Measurements from ENCODE around the gene TFPI2. TPM values are rescaled to one million over a fixed set of nuclear protein-coding genes. Genes with fewer than 3 reads are reported as not detected.

Gene TFPI2
- total RNA-seq, 4 donors from 2014 or later, result 0.40 to 1.4 TPM; not detected in 2

- no peaks in the 10 kb centered on the region for H3K9me3 ChIP-seq
- H3K4me1 ChIP-seq, result no peaks in the 10 kb centered on the region
- H3K36me3 ChIP-seq, result no peaks in the 10 kb centered on the region
- no peaks in the 10 kb centered on the region for H3K27me3 ChIP-seq
- no peak overlapping the region for H3K27ac ChIP-seq
- TF ChIP-seq, protein P1, sequence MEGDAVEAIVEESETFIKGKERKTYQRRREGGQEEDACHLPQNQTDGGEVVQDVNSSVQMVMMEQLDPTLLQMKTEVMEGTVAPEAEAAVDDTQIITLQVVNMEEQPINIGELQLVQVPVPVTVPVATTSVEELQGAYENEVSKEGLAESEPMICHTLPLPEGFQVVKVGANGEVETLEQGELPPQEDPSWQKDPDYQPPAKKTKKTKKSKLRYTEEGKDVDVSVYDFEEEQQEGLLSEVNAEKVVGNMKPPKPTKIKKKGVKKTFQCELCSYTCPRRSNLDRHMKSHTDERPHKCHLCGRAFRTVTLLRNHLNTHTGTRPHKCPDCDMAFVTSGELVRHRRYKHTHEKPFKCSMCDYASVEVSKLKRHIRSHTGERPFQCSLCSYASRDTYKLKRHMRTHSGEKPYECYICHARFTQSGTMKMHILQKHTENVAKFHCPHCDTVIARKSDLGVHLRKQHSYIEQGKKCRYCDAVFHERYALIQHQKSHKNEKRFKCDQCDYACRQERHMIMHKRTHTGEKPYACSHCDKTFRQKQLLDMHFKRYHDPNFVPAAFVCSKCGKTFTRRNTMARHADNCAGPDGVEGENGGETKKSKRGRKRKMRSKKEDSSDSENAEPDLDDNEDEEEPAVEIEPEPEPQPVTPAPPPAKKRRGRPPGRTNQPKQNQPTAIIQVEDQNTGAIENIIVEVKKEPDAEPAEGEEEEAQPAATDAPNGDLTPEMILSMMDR (IDR thresholded peaks at IDR 0.05), result peak; percentile 37 to 71 (median 56)
- no peak for TF ChIP-seq POLR2A (IDR thresholded peaks at IDR 0.05)
- DNase-seq, result peak in 1 of 3 donors; percentile 51
- no peak overlapping the region for H3K4me3 ChIP-seq
Measured at GRCh38 chr7:93902777-93903423, 12.3 kb upstream of the TFPI2 start.

- Histone ChIP-seq H3K27ac (no peak overlapping the region), H3K4me3 (no peak overlapping the region), H3K27me3 (no peaks in the 10 kb centered on the region), H3K4me1 (no peaks in the 10 kb centered on the region), H3K36me3 (no peaks in the 10 kb centered on the region), H3K9me3 (no peaks in the 10 kb centered on the region)
- DNase-seq, result no peak
- TF ChIP-seq POLR2A (IDR thresholded peaks at IDR 0.05), result no peak
- TF ChIP-seq, protein P1 (IDR thresholded peaks at IDR 0.05), result no peak
Measured at GRCh38 chr7:93897680-93898079, 7.1 kb upstream of the TFPI2 start.

DNA sequence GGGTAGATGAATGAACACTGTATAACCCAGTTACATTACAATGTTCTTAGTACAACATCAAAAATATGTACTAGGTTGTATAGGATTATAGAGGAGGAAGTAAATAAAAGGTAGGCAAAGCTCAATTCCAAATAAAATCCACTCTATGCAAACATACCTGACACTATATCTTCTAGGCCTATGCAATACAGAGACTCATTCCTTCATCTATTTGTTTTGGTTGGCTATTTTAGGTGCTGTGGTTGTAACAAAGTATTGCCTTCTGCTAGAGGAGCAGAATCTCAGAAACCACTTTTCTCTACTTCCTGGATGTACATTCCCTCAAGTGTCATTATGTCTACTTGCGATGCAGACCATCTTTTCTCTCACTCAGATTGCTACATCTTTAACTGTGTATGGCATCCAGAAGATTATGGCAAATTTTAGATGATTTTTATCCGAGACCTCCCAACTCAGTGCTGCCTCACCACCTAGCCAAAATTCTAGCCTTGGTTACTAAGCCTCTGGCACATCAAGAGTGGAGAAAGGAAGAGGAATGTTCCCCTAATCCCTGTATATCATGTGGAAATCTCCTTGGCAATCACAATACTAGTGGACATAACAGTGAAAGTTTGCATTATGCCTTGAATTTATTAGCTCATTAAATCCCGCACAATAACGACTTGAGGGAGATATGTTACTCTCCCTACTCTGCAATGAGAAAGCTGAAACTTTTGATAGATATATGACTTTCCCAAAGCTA lies 5.5 kb upstream of the TFPI2 start:
- H3K9me3 ChIP-seq, result no peaks in the 10 kb centered on the region
- no peak for DNase-seq
- no peak overlapping the region for H3K4me3 ChIP-seq
- H3K4me1 ChIP-seq, result no peaks in the 10 kb centered on the region
- no peaks in the 10 kb centered on the region for H3K36me3 ChIP-seq
- TF ChIP-seq, protein P1 (IDR thresholded peaks at IDR 0.05), result no peak
- TF ChIP-seq POLR2A (IDR thresholded peaks at IDR 0.05), result no peak
- H3K27me3 ChIP-seq, result no peaks in the 10 kb centered on the region
- no peak overlapping the region for H3K27ac ChIP-seq

GRCh38 chr7:93894966-93895640 lies 4.5 kb upstream of the TFPI2 start:
- no peak overlapping the region for H3K27ac ChIP-seq
- DNase-seq, result no peak
- no peak overlapping the region for H3K4me3 ChIP-seq
- H3K4me1 ChIP-seq, result peaks cover 0 to 7% (median 0%) of the 10 kb centered on the region in 4 donors
- no peaks in the 10 kb centered on the region for H3K36me3 ChIP-seq
- no peak for TF ChIP-seq POLR2A (IDR thresholded peaks at IDR 0.05)
- TF ChIP-seq, protein P1 (IDR thresholded peaks at IDR 0.05), result no peak
- no peaks in the 10 kb centered on the region for H3K27me3 ChIP-seq
- H3K9me3 ChIP-seq, result no peaks in the 10 kb centered on the region

- no peak for DNase-seq
- Histone ChIP-seq H3K4me1 (peaks cover 0 to 8% (median 0%) of the 10 kb centered on the region in 4 donors), H3K27ac (no peak overlapping the region), H3K27me3 (no peaks in the 10 kb centered on the region), H3K36me3 (no peaks in the 10 kb centered on the region), H3K4me3 (no peak overlapping the region), H3K9me3 (no peaks in the 10 kb centered on the region)
- no peak for TF ChIP-seq POLR2A (IDR thresholded peaks at IDR 0.05)
- TF ChIP-seq, protein P1 (IDR thresholded peaks at IDR 0.05), result no peak
Measured at GRCh38 chr7:93894426-93894825, 3.9 kb upstream of the TFPI2 start.

Measured in Peyer's patch (tissue), 4 donors.